ENCODE results near the gene COL18A1.

GRCh38 chr21:45507888-45508508 lies 103.0 kb downstream of the COL18A1 start:
- TF ChIP-seq, protein P1, sequence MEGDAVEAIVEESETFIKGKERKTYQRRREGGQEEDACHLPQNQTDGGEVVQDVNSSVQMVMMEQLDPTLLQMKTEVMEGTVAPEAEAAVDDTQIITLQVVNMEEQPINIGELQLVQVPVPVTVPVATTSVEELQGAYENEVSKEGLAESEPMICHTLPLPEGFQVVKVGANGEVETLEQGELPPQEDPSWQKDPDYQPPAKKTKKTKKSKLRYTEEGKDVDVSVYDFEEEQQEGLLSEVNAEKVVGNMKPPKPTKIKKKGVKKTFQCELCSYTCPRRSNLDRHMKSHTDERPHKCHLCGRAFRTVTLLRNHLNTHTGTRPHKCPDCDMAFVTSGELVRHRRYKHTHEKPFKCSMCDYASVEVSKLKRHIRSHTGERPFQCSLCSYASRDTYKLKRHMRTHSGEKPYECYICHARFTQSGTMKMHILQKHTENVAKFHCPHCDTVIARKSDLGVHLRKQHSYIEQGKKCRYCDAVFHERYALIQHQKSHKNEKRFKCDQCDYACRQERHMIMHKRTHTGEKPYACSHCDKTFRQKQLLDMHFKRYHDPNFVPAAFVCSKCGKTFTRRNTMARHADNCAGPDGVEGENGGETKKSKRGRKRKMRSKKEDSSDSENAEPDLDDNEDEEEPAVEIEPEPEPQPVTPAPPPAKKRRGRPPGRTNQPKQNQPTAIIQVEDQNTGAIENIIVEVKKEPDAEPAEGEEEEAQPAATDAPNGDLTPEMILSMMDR (IDR thresholded peaks at IDR 0.05), result no peak
- TF ChIP-seq POLR2A (IDR thresholded peaks at IDR 0.05) (no peak), POLR2AphosphoS5 (IDR thresholded peaks at IDR 0.05) (no peak)
